Stimulated activated CD4-positive, alpha-beta T cell treated with anti-CD3 and anti-CD28 coated beads, Interleukin-4, amount 100 ng/mL, for 48 hours (primary cell): ENCODE data around the gene TCEA2.

Source experiments
- DNase-seq, 2 donors: peaks; one replicate each; pipeline ENCODE4 v3.0.0-alpha.2; 2020; ENCODE audit warnings: low read depth in 2 of 2

TCEA2 gene

GRCh38 chr20:64065062-64065973 lies 2.3 kb downstream of the TCEA2 start:
- no peak for DNase-seq

DNA sequence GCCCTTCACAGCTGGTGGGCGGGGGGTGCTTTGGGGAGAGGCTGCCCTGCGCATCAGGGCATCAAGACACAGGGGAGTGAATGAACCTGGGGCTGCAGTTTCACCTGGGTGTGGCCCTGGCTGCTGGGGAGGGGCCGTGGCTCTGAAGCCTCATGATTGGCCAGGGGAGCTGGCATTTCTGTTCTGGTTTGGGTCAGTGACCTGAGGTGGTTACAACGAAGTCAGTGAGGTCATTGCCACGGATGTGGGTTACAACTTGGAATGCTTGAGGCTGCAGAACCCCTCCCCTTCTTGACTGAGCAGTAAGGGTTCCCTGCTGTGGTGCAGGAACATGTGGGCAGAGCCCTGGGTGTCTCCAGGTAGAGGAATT lies 3.0 kb downstream of the TCEA2 start:
- peak in 1 of 2 donors; percentile 55 for DNase-seq

- no peak for DNase-seq
Observed at GRCh38 chr20:64067005-64067632, 4.1 kb downstream of the TCEA2 start.

DNA sequence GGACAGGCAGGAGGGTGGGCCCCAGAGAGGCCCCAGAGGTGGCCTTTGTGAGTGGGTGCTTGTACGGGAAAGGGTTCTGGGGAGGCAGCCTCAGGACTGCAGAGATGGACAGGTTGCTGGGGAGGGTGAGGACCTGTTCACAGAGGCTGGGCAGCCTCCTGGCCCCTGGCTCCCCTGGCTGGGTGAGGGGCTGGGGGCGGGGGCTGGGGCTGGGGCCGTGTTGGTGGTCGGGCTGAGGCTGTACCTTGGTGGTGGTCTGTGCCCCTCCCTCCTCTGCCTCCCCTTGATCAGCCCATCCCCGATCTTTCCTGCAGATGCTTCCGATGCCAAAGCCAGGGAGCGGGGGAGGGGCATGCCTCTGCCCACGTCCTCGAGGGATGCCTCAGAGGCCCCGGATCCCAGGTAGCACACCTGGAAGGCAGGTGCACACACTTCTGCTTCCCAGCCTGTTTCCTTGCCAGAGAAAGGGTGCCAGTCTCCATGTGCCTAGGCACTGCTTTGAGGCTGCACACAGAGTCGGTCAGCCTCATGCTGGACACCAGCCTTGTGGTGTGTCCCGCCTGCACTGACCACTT lies 4.8 kb downstream of the TCEA2 start:
- DNase-seq: no peak

GRCh38 chr20:64068386-64069208 lies 5.6 kb downstream of the TCEA2 start:
- DNase-seq: no peak

DNA sequence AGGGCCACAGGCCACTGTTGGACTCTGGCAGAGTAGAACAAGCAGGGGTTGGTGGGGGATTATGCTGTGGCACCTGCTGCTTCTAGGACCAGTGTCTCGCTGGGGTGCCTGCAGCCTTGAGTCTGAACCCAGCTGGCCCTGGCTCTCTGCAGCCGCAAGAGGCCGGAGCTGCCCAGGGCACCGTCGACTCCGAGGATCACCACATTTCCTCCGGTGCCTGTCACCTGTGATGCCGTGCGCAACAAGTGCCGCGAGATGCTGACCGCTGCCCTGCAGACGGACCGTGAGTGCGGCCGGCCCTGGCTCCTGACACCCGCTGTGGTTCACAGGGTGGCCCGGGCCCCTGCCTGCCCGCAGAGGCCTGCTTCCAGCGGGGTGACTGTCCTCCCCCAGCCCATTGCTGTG lies 6.2 kb downstream of the TCEA2 start:
- DNase-seq: no peak

GRCh38 chr20:64069614-64070243 lies 6.7 kb downstream of the TCEA2 start:
- DNase-seq: no peak

- DNase-seq: no peak
Observed at GRCh38 chr20:64070244-64070993, 7.4 kb downstream of the TCEA2 start.

GRCh38 chr20:64071341-64072332 lies 8.6 kb downstream of the TCEA2 start:
- DNase-seq: no peak

DNA sequence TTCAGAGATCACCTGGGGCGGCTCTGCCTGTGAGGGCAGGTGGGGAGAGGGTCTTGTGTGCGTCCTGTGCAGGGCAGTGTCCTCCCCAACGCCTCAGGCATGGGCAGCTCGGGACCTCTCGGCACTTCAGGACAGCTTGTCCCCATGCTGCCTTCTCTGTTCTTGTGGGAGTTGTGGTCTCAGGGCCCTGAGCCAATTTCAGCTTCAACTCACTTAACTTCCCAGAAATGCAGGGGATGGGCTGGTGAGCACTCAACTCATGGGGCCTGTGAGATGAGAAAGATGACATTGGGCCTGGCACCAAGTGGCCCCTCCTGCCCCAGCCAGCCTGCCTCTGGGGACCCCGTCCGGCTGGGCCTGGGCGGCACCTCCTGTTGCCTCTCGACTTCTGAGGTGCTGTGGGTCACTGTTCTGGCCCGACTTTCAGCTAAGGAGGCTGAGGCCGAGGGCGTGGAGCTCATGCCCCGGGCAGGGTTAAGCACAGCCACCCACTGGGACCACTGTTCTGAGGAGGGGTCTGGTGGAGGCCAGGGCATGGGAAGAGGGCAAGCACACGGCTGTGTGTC lies 9.6 kb downstream of the TCEA2 start:
- no peak for DNase-seq

DNA sequence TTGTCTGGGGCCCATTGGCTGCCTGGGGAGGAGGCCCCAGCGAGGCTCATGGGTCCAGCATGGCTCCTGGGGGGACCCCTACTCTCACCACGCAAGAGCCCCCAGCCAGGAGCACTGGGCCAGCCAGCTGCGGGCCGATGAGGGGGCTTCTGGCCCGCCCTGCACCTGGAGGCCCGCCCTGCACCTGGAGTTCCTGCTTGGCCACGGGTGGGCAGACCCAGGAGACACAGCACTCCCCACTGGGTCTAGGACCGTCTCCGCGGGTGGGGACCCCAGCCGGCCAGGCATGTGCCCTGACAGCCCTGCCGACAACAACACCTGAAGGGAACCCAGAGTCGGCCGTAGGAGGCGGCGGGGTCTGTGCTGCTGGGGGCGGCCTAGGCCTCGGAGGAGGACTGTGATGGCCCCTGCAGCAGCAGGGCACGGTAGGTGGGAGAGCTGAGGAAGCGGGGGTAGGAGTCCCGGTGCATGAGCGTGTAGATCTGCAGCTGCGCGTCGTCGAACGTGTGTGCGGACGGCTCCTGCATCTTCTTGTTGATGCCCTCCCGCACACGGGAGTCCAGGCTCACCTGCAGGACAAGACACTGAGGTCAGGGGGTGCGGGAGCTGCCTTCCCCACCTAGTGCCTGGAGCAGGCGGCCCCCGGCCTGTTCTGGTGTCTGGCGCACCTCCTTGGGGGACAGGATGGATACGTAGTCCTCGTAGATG lies 10.6 kb downstream of the TCEA2 start:
- DNase-seq: no peak

- no peak for DNase-seq
Observed at GRCh38 chr20:64074184-64074789, 11.3 kb downstream of the TCEA2 start.

DNA sequence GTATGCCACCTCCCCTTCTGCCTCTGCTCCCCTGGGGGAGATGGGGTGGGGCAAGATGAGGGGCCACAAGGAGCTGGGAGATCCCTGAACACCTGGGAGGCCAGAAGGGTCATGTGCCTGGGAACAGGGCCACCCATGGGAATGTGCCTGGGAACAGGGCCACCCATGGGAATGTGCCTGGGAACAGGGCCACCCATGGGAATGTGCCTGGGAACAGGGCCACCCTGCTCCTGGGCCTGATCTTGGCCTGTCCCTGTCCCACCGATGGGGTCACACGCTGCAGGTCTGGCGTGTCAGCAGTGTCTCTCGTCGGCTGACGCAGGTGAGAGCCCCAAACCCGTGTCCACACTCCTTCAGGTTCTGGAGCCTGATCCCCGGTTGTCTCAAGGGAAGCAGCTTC lies 12.0 kb downstream of the TCEA2 start:
- DNase-seq: no peak

DNA sequence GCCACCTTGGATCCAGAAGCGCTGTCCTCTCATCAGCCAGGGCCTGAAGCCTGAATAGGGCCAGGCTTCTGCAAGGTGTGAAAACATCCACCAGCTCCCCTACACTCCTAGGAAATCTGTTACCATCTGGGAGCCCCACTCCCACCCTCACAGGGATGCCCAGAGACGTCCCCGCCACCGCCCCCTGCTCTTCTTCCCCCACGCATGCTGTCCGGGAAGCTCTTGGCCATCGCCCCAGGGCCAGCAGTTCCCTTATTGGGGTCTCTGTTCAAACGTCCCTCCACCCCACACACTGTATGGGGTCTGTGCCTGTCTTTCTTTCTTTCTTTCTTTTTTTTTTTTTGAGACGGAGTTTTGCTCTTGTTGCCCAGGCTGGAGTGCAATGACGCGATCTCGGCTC lies 12.6 kb downstream of the TCEA2 start:
- no peak for DNase-seq

DNA sequence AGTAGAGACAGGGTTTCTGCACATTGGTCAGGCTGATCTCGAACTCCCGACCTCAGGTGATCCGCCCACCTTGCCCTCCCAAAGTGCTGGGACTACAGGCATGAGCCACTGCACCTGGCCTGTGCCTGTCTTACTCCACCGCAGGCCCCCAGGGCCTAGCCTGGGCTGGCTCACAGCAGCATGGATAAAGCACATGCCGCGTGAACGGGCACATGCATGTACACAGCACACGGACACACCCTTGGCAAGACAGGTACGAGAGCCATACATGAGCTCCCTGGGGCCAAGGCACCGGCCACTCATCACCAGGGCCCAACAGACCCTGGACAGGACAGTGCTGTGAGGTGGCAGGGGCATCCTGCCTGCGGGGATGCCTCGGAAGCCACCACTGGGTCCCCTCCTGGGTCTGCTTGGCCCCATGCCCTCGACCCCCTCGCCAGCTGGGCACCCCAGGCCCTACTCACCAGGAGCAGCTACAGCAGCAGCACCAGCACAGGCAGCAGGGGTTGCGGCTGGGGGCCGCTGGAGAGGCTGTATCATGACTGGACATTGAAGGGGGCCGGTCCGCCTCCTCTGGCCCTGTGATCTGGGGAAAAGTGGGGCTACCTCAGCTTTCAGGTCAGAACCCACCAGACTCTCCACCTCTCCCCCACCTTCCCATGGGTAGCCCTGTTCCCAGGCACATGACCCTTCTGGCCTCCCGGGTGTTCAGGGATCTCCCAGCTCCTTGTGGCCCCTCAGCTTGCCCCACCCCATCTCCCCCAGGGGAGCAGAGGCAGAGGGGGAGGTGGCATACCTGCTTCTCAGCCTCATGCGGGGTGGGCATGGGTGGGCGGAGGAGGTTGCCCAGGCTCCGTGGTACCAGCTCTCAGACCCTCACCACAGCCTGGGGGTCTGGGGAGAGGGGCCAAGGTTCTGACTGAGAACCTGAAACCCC lies 13.3 kb downstream of the TCEA2 start:
- no peak for DNase-seq

DNA sequence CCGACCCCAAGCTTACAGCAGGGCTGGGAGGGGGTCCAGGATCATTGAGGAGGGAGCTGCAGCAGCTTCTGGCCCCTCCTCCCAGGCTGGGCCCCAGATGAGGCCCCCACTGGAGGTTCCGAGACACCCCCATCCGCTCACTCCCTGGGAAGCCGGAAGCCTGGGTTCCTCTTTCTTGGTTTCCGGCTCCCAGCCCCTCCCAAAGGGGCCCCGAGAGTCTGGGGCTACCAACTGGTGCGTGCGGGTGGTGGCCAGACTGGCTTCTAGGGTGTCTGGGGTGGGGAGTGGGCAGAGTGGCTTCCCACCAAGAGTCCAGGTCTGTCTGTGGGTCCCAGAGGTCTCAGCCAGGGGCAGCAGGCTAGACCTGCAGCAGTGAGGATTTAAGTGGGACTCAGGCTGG lies 14.1 kb downstream of the TCEA2 start:
- no peak for DNase-seq

- DNase-seq: no peak
Observed at GRCh38 chr20:64077541-64077875, 14.5 kb downstream of the TCEA2 start.
